SH-SY5Y (cell line): Measurements from ENCODE around the gene IKZF4.

Experiments
- GATA2 ChIP-seq: IDR thresholded peaks from 2 replicates; pipeline ENCODE4 v1.6.1; 2011; ENCODE audit warnings: mild to moderate bottlenecking, low read depth, low read length
- GATA3 ChIP-seq: IDR thresholded peaks from 2 replicates; pipeline ENCODE4 v1.6.1; 2011; ENCODE audit warnings: low read depth, mild to moderate bottlenecking, low read length, moderate library complexity

DNA sequence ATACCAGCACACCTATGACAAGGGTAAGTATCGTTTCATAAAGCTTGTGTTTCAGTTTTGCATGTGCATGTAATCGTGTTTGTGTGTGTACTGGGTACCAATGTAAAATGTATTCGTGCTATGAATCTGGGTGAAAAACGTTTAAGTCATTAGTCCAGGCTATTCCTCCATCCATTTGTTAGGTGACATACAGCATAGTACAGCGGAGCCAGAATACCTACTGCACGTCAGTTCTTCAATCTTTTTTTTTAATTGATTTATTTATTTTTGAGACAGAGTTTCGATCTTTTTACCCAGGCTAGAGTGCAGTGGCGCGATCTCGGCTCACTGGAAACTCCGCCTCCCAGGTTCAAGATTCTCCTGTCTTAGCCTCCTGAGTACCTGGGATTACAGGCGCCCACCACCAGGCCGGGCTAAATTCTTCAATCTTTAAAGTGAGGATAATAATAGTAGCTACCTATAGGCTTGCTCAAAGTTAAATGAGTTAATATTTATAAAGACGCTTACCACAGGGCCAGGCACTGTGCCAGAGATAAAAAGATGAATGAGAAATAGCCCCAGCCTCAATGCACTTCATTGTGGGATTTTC, 20.2 kb downstream of the IKZF4 start:
- TF ChIP-seq GATA3 (no peak), GATA2 (no peak)
